NT2/D1 (cell line): ENCODE results near the gene TRPM2.

Source experiments
- SUZ12 ChIP-seq: IDR thresholded peaks from 2 replicates; pipeline ENCODE4 v1.6.1; 2011; ENCODE audit not compliant: insufficient read length, insufficient read depth; ENCODE audit errors: extremely low read depth
- YY1 ChIP-seq: IDR thresholded peaks from 2 replicates; pipeline ENCODE4 v1.6.1; 2011; ENCODE audit not compliant: insufficient read length, insufficient read depth
- ZNF274 ChIP-seq: IDR thresholded peaks from 2 replicates; pipeline ENCODE4 v1.6.1; 2011; ENCODE audit warnings: mild to moderate bottlenecking, low read depth, low read length

DNA sequence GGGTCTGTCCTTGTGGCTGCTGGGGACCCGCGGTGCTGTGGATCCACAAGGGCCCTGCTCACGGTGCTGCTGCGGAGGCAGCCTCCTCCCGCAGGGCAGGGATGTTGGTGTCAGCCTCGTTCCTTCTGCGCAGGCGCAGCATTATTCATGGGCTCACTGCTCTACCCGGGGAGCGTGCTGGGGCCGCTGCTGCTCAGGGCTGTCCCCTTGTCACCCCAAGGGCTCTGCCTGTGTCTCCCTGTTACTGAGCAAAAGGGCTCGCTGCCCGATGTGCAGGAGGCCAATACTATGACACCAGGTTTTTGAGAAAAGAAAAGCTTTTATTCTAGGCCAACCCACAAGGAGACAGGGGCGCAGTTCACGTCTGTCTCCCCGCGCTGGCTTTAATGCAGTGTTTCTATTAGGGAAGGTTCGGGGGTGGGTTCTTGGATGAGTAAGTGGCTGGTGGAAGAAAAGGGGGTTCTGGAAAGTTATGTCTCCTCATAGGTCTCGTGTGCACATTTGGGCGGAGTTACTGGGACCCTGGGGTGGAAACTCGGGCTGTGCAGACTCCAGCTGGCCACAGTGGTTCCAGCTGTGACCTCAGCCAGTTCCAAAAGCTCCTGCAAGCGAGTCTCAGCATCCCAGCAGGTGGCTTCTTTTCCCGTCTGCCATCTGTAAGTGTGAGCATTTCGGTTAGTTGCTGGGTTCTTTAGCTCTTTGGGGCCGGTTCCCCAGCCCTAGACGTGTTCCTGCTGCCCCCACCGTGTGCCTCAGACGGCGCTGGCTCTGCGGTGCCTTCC, 61.1 kb downstream of the TRPM2 start:
- TF ChIP-seq ZNF274 (no peak), SUZ12 (no peak), YY1 (no peak)
